ENCODE results near the gene DIAPH2. TPM values are rescaled to one million over a fixed set of nuclear protein-coding genes. Genes with fewer than 3 reads are reported as not detected.
"Not testable (repeated sequence)": the region's sequence is repeated elsewhere in the genome, so short reads cannot be mapped to it uniquely, and the experiment has no call there.

DIAPH2 gene
- 0.10 and 0.17 TPM in 2 replicates for total RNA-seq (2014; rRNA removed; shearing (Covaris generic))

GRCh38 chrX:96684339-96685209 lies at the start of gene DIAPH2:
Gene DIAPH2 (plus strand): TSS chrX:96684842.
- DNase-seq (ENCODE audit: low read depth) = peak; percentile 5

- no peak for DNase-seq (ENCODE audit: low read depth)
These were observed 34.6 kb upstream of the DIAPH2 start for GRCh38 chrX:96650023-96650422.

- DNase-seq (ENCODE audit: low read depth) = no peak
These were observed 28.6 kb upstream of the DIAPH2 start for GRCh38 chrX:96655947-96656623.

GRCh38 chrX:96682516-96682915 lies 2.1 kb upstream of the DIAPH2 start:
- no peak for DNase-seq (ENCODE audit: low read depth)

GRCh38 chrX:96683997-96684338 lies 674 bp upstream of the DIAPH2 start:
- DNase-seq (ENCODE audit: low read depth) = no peak

- DNase-seq (ENCODE audit: low read depth) = peak; percentile 1
These were observed 813 bp downstream of the DIAPH2 start for GRCh38 chrX:96685210-96686099.

GRCh38 chrX:96687776-96688175 lies 3.1 kb downstream of the DIAPH2 start:
- DNase-seq (ENCODE audit: low read depth) = no peak

GRCh38 chrX:96688789-96689188 lies 4.1 kb downstream of the DIAPH2 start:
- DNase-seq (ENCODE audit: low read depth) = no peak

GRCh38 chrX:96689991-96690390 lies 5.3 kb downstream of the DIAPH2 start:
- DNase-seq (ENCODE audit: low read depth) = no peak

- DNase-seq (ENCODE audit: low read depth) = no peak
These were observed 7.8 kb downstream of the DIAPH2 start for GRCh38 chrX:96692454-96692853.

- no peak for DNase-seq (ENCODE audit: low read depth)
These were observed 8.2 kb downstream of the DIAPH2 start for GRCh38 chrX:96692890-96693289.

- no peak for DNase-seq (ENCODE audit: low read depth)
These were observed 8.8 kb downstream of the DIAPH2 start for GRCh38 chrX:96693407-96693806.

- no peak for DNase-seq (ENCODE audit: low read depth)
These were observed 11.8 kb downstream of the DIAPH2 start for GRCh38 chrX:96696462-96696861.

GRCh38 chrX:96700625-96701024 lies 16.0 kb downstream of the DIAPH2 start:
- no peak for DNase-seq (ENCODE audit: low read depth)

GRCh38 chrX:96703379-96703778 lies 18.7 kb downstream of the DIAPH2 start:
- DNase-seq (ENCODE audit: low read depth) = no peak

- no peak for DNase-seq (ENCODE audit: low read depth)
These were observed 19.2 kb downstream of the DIAPH2 start for GRCh38 chrX:96703816-96704215.

GRCh38 chrX:96704629-96705028 lies 20.0 kb downstream of the DIAPH2 start:
- no peak for DNase-seq (ENCODE audit: low read depth)

GRCh38 chrX:96705905-96706304 lies 21.3 kb downstream of the DIAPH2 start:
- no peak for DNase-seq (ENCODE audit: low read depth)

- DNase-seq (ENCODE audit: low read depth) = no peak
These were observed 23.2 kb downstream of the DIAPH2 start for GRCh38 chrX:96707804-96708203.

- DNase-seq (ENCODE audit: low read depth) = no peak
These were observed 25.4 kb downstream of the DIAPH2 start for GRCh38 chrX:96710031-96710430.

GRCh38 chrX:96713303-96713702 lies 28.7 kb downstream of the DIAPH2 start:
- DNase-seq (ENCODE audit: low read depth) = no peak

GRCh38 chrX:96714393-96714792 lies 29.8 kb downstream of the DIAPH2 start:
- DNase-seq (ENCODE audit: low read depth) = not testable (repeated sequence)
